Activated CD4-positive, alpha-beta T cell treated with anti-CD3 and anti-CD28 coated beads for 36 hours (primary cell): Measurements from ENCODE around the gene TRIM71. TPM values are rescaled to one million over a fixed set of nuclear protein-coding genes. Genes with fewer than 3 reads are reported as not detected.
"Not testable (repeated sequence)": the region's sequence is repeated elsewhere in the genome, so short reads cannot be mapped to it uniquely, and the experiment has no call there.

ENCODE experiments used
- ATAC-seq: fragments of 200-7000 bp; cut with Tn5 transposase; one replicate; pipeline ENCODE4 v1.10.0; 2021; ENCODE audit warnings: mild to moderate bottlenecking, moderate library complexity
- CTCF ChIA-PET: fragments of 350-600 bp; sonication (Branson Sonifier 250); formaldehyde crosslinking; loops from one replicate; lab custom pipeline; 2021; ENCODE audit warnings: antibody characterized with exemption; lab: Charles Lee
- POLR2A ChIA-PET: fragments of 350-600 bp; sonication (Branson Sonifier 250); formaldehyde crosslinking; loops from one replicate; lab custom pipeline; 2021; ENCODE audit warnings: antibody characterized with exemption, inconsistent platforms; lab: Charles Lee
- DNase-seq: peaks from one replicate; pipeline ENCODE4 v3.0.0-alpha.2; 2020
- H3K27ac Mint-ChIP-seq: one replicate; pipeline ENCODE4 v1.8.0; 2021; ENCODE audit warnings: mixed read lengths
- H3K27me3 Mint-ChIP-seq: one replicate; pipeline ENCODE4 v1.8.0; 2021; ENCODE audit warnings: mixed read lengths
- H3K36me3 Mint-ChIP-seq: one replicate; pipeline ENCODE4 v1.8.0; 2021; ENCODE audit warnings: low read depth, mixed read lengths
- H3K4me1 Mint-ChIP-seq: one replicate; pipeline ENCODE4 v1.8.0; 2021; ENCODE audit warnings: mixed read lengths
- H3K4me3 Mint-ChIP-seq: one replicate; pipeline ENCODE4 v1.8.0; 2021; ENCODE audit warnings: mild to moderate bottlenecking, moderate library complexity, mixed read lengths
- H3K9me3 Mint-ChIP-seq: one replicate; pipeline ENCODE4 v1.8.0; 2021; ENCODE audit warnings: low read depth, mixed read lengths
- intact Hi-C, 2 experiments: fragments of 100-400 bp; cut with DNase I in 1 of 2; cut with micrococcal nuclease in 1 of 2; formaldehyde crosslinking; loops; one replicate each; pipeline versions ENCODE4 v1.14.2 to v1.15.1; 2022 to 2024; cut with DNase I, micrococcal nuclease
- total RNA-seq, 2 experiments: library from RNA; stranded (reverse); gene quantifications; one replicate each; pipeline ENCODE4 v1.2.3, GENCODE V29; 2021

The TRIM71 gene
- total RNA-seq, 2 experiments from 2014 or later = 0.02 to 0.04 TPM

DNA sequence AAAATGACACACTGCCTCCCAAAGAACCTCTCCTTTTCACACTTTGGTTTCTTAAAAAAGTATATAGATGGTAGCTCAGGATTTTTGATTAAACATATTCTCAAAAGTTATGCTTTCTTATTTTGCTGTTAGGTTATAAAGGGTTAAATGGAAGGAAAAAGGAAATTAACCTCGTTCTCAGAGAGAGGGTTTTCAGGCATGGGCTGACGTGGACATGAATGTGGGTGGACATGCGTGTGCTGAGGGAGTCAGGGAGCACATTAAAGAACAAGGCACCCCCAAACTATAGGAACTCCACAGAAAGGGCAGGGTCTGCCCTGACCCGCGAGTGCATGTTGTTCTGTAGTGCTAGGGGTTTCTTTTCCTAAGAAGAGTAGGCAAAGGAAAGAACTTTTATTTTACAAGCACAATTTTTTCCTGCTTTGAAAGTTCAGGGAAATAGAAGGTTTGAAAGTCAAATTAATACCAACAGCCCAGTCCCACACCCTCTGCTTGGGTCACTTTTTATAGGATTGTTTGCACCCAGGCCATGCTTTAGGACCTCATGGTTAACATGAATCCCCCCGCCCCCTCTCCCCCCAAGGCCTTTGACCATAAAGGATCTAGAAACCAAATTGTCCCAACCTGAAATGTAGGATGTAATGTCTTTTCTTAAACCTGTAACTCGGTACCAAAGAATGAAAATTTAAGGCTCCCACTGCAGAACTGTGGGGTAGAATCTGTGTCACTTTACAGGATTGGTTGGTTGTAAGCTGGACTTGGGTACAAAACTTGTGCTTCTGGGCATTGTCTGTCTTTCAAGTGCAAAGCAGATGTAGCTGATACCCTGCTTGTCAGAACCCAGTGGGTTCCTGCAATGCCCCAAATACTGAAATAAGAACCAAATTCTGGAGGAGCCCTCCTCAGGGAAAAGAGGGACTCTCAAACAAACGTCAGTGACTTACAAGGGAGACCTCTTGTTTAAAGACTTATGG, 75.1 kb downstream of the TRIM71 start:
- Mint-ChIP-seq H3K27ac (no peak overlapping the region), H3K9me3 (no peaks in the 10 kb centered on the region), H3K4me1 (no peaks in the 10 kb centered on the region), H3K36me3 (no peaks in the 10 kb centered on the region), H3K27me3 (peaks cover 11% of the 10 kb centered on the region), H3K4me3 (no peak overlapping the region)
- ChIA-PET CTCF (interaction anchor here (0.7 to 1.3 kb wide), 3 partner anchors 10 to 341 kb away, joined by 4 to 5 read pairs (median 4); no protein-coding TSS in a partner anchor), POLR2A (no interaction called here)
- no peak for ATAC-seq
- no peak for DNase-seq
- intact Hi-C loops = no loop called here

DNA sequence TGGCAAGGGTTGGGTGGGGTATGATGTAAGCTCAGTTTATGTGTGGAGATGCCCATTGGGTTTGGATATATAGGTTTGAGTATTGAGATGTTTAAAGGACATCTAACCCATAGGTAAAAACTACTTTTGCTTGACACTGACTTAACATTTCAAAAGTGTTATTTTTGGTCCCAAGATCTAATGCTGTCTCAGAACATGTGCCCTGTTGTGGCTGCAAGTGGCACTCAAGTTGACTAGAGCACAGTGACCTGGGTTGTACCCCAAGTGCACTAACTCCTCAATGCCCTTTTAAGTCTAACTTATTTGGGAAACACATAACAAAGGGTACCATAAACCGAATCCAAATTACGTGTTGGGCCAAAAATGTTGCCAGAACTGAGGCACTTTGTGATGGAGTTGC, 77.2 kb downstream of the TRIM71 start:
- intact Hi-C loops = no loop called here
- no peak overlapping the region for H3K4me3 Mint-ChIP-seq
- H3K9me3 Mint-ChIP-seq = no peaks in the 10 kb centered on the region
- H3K4me1 Mint-ChIP-seq = no peaks in the 10 kb centered on the region
- no peaks in the 10 kb centered on the region for H3K36me3 Mint-ChIP-seq
- no peak for ATAC-seq
- DNase-seq = no peak
- CTCF ChIA-PET = interaction anchor here (0.9 kb wide), 2 partner anchors 9 to 15 kb away, joined by 3 to 4 read pairs; no protein-coding TSS in a partner anchor
- POLR2A ChIA-PET = interaction anchor here (0.5 kb wide), 1 partner anchor 119 kb away, joined by 3 read pairs; no protein-coding TSS in a partner anchor
- no peak overlapping the region for H3K27ac Mint-ChIP-seq
- peaks cover 11% of the 10 kb centered on the region for H3K27me3 Mint-ChIP-seq

DNA sequence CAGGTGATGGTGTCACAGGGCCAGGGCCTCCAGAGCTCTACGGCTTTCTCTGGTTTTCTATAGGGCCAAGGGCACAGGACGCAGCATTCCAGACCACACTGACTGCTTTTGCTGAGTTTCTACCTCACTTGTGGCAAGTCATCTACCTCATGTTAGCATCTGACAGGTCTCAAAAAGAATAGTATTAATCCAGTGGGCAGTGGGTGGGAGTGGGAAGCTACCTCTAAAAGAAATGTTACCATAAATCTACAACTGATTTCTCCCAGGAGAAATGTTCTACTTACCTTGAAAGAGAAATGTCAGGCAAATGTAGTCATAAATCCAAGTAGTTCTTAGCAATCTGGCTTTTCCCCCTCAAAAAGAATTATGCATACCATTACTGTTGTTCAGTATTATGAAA, 77.9 kb downstream of the TRIM71 start:
- peaks cover 11% of the 10 kb centered on the region for H3K27me3 Mint-ChIP-seq

DNA sequence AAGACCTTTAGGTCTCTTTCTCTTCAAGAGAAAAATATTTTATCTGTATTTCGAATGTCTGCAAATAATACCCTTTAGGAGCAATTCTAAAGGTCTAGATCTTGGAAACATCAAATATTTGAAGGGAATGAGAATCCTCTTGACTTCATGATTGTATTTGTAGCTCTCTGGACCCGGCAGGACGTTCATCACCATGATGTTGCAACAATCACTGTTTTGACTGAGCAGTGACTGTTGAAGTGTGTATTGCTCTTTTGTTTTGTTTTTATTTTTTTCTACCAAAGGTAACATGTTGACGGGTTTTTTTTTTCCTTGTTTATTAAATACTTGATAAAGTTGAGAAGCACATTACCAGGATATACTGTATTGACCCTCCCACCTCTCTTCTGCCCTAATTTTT, 78.3 kb downstream of the TRIM71 start:
- CTCF ChIA-PET = no interaction called here

More for the DNA sequence above, 77.9 kb downstream of the TRIM71 start:
- no peak for ATAC-seq
- intact Hi-C loops = no loop called here
- H3K36me3 Mint-ChIP-seq = no peaks in the 10 kb centered on the region
- no peaks in the 10 kb centered on the region for H3K4me1 Mint-ChIP-seq
- no peaks in the 10 kb centered on the region for H3K9me3 Mint-ChIP-seq
- CTCF ChIA-PET = interaction anchor here (0.9 kb wide), 2 partner anchors 9 to 15 kb away, joined by 3 to 4 read pairs; no protein-coding TSS in a partner anchor
- H3K4me3 Mint-ChIP-seq = no peak overlapping the region
- POLR2A ChIA-PET = no interaction called here
- H3K27ac Mint-ChIP-seq = no peak overlapping the region
- no peak for DNase-seq

DNA sequence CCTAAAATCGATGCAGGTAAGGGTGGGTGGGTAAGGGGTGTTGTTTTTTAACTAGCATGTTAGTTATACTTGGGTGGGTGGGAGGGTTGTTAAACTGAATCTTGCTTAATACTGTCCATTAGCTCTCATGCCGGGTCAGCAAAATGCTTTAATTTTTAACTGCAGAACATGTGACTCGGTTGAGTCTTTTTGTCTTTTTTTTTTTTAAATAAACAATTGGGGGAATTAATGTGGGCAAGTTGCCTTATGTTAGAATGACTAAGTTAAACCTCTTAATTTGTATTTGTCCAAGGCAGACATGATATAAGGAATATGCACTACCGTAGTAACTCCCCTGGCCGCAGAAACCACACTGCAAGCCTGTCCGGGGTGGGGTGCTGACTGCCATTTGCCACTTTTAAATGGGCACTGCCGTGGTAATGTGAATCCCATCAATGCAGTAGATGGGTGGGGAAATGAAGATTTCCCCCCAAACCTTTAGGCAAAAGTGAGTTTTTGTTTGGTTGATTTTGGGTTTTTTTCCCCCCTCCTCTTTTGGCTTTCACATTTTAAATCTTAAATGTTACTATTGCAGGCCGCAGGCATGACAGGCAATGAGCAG, 79.3 kb downstream of the TRIM71 start:
- ChIA-PET POLR2A (no interaction called here), CTCF (interaction anchor here (0.7 to 1.2 kb wide), 4 partner anchors 25 to 179 kb away, joined by 3 to 4 read pairs (median 3); no protein-coding TSS in a partner anchor)
- H3K36me3 Mint-ChIP-seq = no peaks in the 10 kb centered on the region
- no peak for ATAC-seq
- H3K4me3 Mint-ChIP-seq = no peak overlapping the region
- no peaks in the 10 kb centered on the region for H3K9me3 Mint-ChIP-seq
- H3K27me3 Mint-ChIP-seq = peaks cover 15% of the 10 kb centered on the region
- no peak overlapping the region for H3K27ac Mint-ChIP-seq
- intact Hi-C loops = no loop called here
- no peak for DNase-seq
- H3K4me1 Mint-ChIP-seq = no peaks in the 10 kb centered on the region

More for the DNA sequence above, 78.3 kb downstream of the TRIM71 start:
- DNase-seq (no peak), ATAC-seq (no peak)
- no peaks in the 10 kb centered on the region for H3K4me1 Mint-ChIP-seq
- POLR2A ChIA-PET = no interaction called here
- intact Hi-C loops = no loop called here
- H3K9me3 Mint-ChIP-seq = no peaks in the 10 kb centered on the region
- H3K27me3 Mint-ChIP-seq = peaks cover 11% of the 10 kb centered on the region
- no peak overlapping the region for H3K4me3 Mint-ChIP-seq
- no peaks in the 10 kb centered on the region for H3K36me3 Mint-ChIP-seq
- H3K27ac Mint-ChIP-seq = no peak overlapping the region

DNA sequence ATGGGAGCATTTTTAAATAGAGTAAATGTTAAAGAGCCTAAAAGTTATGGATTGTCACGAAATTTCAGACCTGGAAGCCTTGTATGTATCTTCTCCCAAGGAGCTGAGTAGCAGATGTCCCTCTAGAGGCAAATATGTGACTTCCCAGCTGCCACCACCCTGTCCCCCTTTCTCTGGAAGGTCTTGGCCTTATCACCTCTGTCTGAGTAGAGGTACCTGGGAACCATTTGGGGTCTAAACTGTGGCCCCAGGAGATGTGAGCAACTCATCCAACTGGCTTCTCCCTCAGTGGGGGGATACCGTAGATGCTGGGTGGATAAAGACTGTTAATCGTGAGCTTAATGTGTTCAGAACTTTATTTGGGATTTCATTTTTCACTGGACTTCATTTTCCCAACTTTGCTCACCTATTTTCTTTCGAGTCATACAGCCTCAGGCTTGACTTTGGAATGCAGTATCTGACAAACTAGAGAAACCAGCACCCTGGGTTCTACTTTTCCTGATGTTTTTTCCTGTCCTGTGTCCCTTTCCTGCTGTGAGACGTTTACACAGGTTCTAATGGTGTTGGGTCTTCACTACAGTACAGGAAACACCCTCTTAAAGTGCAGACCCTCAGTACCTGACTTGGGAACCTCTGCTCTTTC, 80.3 kb downstream of the TRIM71 start:
- ChIA-PET POLR2A (interaction anchor here (0.6 kb wide), 1 partner anchor 328 kb away, joined by 3 read pairs; no protein-coding TSS in a partner anchor), CTCF (interaction anchor here (0.7 to 1.6 kb wide), 5 partner anchors 14 to 178 kb away, joined by 3 to 5 read pairs (median 3); no protein-coding TSS in a partner anchor)
- H3K27me3 Mint-ChIP-seq = peaks cover 12% of the 10 kb centered on the region
- no peaks in the 10 kb centered on the region for H3K9me3 Mint-ChIP-seq
- no peak for ATAC-seq
- DNase-seq = no peak
- no peaks in the 10 kb centered on the region for H3K36me3 Mint-ChIP-seq
- intact Hi-C loops = no loop called here
- H3K27ac Mint-ChIP-seq = no peak overlapping the region
- H3K4me3 Mint-ChIP-seq = no peak overlapping the region
- H3K4me1 Mint-ChIP-seq = no peaks in the 10 kb centered on the region

DNA sequence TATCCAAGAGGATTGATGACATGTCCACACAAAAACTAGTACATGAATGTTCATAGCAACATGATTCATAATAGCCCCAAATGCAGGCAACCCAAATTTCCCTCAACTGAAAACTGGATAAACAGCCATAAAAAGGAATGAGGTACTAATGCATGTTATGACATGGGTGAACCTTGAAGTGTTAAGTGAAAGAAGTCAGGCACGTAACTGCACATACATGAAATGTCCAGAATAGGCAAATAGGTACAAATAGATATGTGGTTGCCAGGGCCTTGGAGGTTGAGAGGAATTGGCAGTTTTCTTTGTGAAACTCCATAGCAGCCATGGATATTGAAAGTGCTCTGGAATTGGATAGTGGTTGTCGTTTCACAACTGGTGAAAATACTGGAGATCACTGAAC, 81.5 kb downstream of the TRIM71 start:
- no peaks in the 10 kb centered on the region for H3K9me3 Mint-ChIP-seq
- H3K27me3 Mint-ChIP-seq = peaks cover 12% of the 10 kb centered on the region
- CTCF ChIA-PET = no interaction called here
- H3K27ac Mint-ChIP-seq = no peak overlapping the region
- no peak overlapping the region for H3K4me3 Mint-ChIP-seq
- H3K36me3 Mint-ChIP-seq = no peaks in the 10 kb centered on the region
- intact Hi-C loops = no loop called here
- DNase-seq = no peak
- no peak for ATAC-seq
- POLR2A ChIA-PET = no interaction called here
- no peaks in the 10 kb centered on the region for H3K4me1 Mint-ChIP-seq

DNA sequence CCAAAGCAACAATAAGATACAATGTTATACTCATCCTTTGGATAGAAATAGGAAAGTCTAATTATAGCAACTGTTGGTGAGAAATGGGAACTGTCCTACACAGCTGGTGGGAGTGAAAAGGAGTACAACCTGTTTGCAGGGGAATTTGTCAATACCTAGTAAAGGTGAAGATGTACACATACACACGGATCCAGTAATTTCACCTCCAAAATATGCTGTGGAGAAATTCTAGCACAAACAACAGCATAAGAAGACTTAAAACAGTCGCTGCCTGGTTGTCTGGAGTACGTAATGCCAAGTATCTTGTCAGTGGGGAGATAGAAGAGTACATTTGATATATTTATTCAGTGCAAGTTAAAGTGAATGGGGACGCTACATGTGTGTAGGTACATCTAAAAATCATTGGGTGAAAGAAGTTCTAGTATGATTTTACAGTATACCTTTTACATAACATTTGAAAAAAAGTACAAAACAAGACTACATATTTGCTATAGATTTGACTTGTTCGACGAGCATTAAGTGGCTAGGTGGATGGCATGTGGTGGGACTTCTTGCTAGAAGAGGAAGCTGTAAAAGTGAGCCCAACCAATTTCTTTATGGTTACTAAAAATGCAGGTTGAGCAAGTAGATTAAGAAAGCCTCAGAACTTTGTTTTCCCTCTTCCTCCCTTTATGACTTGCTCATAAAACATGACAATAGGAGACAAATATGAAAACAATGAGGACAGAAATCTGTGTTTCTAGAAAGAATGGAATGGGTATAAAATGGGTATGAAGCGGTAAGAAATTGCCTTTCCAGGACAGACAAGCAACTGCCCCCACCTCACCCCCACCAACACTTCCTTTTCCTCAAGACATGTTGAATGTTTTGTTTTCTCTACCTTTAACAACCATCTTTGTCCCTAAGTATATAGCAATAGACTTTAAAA, 83.5 kb downstream of the TRIM71 start:
- H3K36me3 Mint-ChIP-seq = no peaks in the 10 kb centered on the region
- ChIA-PET POLR2A (interaction anchor here (0.6 kb wide), 1 partner anchor 414 kb away, joined by 8 read pairs; no protein-coding TSS in a partner anchor), CTCF (interaction anchor here (0.6 to 1.6 kb wide), 3 partner anchors 9 to 26 kb away, joined by 3 to 5 read pairs (median 4); no protein-coding TSS in a partner anchor)
- intact Hi-C loops = loop anchor here in 1 of 2 experiments (10.0 kb wide), 1 partner anchor 166 kb away; no protein-coding TSS in a partner anchor
- no peak for ATAC-seq
- H3K27ac Mint-ChIP-seq = no peak overlapping the region
- no peak for DNase-seq
- no peak overlapping the region for H3K4me3 Mint-ChIP-seq
- H3K4me1 Mint-ChIP-seq = no peaks in the 10 kb centered on the region
- peaks cover 7% of the 10 kb centered on the region for H3K27me3 Mint-ChIP-seq
- no peaks in the 10 kb centered on the region for H3K9me3 Mint-ChIP-seq

DNA sequence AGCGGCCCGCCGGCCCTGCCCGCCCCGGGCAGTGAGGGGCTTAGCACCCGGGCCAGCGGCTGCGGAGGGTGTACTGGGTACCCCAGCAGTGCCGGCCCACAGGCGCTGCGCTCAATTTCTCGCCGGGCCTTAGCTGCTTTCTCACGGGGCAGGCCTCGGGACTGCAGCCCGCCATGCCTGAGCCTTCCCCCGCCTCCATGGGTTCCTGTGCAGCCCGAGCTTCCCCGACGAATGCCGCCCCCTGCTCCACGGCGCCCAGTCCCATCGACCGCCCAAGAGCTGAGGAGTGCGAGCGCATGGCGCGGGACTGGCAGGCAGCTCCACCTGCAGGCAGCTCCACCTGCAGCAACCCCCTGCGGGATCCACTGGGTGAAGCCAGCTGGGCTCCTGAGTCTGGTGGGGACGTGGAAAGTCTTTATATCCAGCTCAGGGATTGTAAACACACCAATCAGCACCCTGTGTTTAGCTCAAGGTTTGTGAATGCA, 85.1 kb downstream of the TRIM71 start:
- CTCF ChIA-PET = interaction anchor here (0.6 to 1.6 kb wide), 9 partner anchors 9 to 534 kb away, joined by 3 to 5 read pairs (median 3); no protein-coding TSS in a partner anchor
- H3K9me3 Mint-ChIP-seq, H3K36me3 Mint-ChIP-seq, H3K27me3 Mint-ChIP-seq, H3K27ac Mint-ChIP-seq, POLR2A ChIA-PET, H3K4me1 Mint-ChIP-seq: not testable (repeated sequence)
- DNase-seq = peak; percentile 73
- peak overlapping the region; percentile 59 for H3K4me3 Mint-ChIP-seq
- ATAC-seq = peak; percentile 80
- intact Hi-C loops = loop anchor here (1.0 to 10.0 kb wide), 2 partner anchors 168 to 170 kb away; no protein-coding TSS in a partner anchor

DNA sequence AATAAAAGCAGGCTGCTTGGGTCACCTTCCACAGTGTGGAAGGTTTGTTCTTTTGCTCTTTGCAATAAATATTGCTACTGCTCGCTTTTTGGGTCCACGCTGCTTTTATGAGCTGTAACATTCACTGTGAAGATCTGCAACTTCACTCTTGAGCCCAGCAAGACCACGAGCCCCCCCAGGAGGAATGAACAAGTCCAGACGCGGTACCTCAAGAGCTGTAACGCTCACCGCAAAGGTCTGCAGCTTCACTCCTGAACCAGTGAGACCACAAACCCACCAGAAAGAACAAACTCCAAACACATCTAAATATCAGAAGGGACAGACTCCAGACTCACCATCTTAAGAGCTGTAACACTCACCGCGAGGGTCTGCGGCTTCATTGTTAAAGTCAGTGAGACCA, 86.2 kb downstream of the TRIM71 start:
- intact Hi-C loops = loop anchor here (1.0 to 10.0 kb wide), 2 partner anchors 169 to 171 kb away; no protein-coding TSS in a partner anchor
- ATAC-seq = no peak
- H3K27ac Mint-ChIP-seq = no peak overlapping the region
- ChIA-PET CTCF (interaction anchor here (1.0 to 1.6 kb wide), 4 partner anchors 10 to 31 kb away, joined by 3 to 5 read pairs (median 4); no protein-coding TSS in a partner anchor), POLR2A (interaction anchor here (0.7 kb wide), 1 partner anchor 154 kb away, joined by 3 read pairs; no protein-coding TSS in a partner anchor)
- H3K36me3 Mint-ChIP-seq = no peaks in the 10 kb centered on the region
- no peak for DNase-seq
- H3K9me3 Mint-ChIP-seq = no peaks in the 10 kb centered on the region
- H3K4me1 Mint-ChIP-seq = no peaks in the 10 kb centered on the region
- no peak overlapping the region for H3K4me3 Mint-ChIP-seq
- H3K27me3 Mint-ChIP-seq = peaks cover 4% of the 10 kb centered on the region
